Mammary epithelial cell (primary cell): Measurements from ENCODE around the gene KIRREL3.

Source experiments
- EZH2 ChIP-seq: IDR thresholded peaks from 2 replicates; pipeline ENCODE4 v1.6.1; 2012; ENCODE audit warnings: low read length, inconsistent platforms, borderline replicate concordance
- TF ChIP-seq, protein P1 (sequence below), 2 donors: IDR thresholded peaks in 1 of 2; conservative IDR thresholded peaks in 1 of 2; 2 replicates each; pipeline ENCODE4 v1.5.1; 2011 to 2012; ENCODE audit warnings: inconsistent platforms in 2 of 2, low read length in 2 of 2, mild to moderate bottlenecking in 2 of 2, control low read depth in 1 of 2, low read depth in 1 of 2; ENCODE audit not compliant: insufficient read depth in 1 of 2; ENCODE audit errors: extremely low read depth in 1 of 2

DNA sequence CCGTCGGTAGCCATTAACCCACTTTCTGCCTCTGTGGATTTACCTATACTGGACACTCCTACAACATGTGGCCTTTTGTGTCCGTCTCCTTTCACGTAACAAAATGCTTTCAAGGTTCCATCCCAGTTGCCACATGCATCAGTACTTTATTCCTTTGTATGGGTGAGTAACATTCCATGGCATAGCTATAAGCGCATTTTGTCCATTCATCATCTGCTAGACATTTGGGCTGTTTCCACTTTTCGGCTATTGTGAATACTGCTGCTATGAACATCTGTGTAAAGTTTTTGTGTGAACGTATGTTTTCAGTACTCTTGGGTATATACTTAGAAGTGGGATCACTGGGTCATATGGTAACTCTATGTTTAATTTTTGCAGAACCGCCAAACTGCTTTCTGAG lies 387.9 kb downstream of the KIRREL3 start:
- TF ChIP-seq, protein P1, sequence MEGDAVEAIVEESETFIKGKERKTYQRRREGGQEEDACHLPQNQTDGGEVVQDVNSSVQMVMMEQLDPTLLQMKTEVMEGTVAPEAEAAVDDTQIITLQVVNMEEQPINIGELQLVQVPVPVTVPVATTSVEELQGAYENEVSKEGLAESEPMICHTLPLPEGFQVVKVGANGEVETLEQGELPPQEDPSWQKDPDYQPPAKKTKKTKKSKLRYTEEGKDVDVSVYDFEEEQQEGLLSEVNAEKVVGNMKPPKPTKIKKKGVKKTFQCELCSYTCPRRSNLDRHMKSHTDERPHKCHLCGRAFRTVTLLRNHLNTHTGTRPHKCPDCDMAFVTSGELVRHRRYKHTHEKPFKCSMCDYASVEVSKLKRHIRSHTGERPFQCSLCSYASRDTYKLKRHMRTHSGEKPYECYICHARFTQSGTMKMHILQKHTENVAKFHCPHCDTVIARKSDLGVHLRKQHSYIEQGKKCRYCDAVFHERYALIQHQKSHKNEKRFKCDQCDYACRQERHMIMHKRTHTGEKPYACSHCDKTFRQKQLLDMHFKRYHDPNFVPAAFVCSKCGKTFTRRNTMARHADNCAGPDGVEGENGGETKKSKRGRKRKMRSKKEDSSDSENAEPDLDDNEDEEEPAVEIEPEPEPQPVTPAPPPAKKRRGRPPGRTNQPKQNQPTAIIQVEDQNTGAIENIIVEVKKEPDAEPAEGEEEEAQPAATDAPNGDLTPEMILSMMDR (conservative IDR thresholded peaks at IDR 0.05 in 1 of 2, IDR thresholded peaks at IDR 0.05 in 1 of 2; ENCODE audit: extremely low read depth in 1 of 2, insufficient read depth in 1 of 2, low read depth in 1 of 2, low read length in 2 of 2) = no peak
- no peak for TF ChIP-seq EZH2
